ENCODE results near the gene CA11.
"Not testable (repeated sequence)": the region's sequence is repeated elsewhere in the genome, so short reads cannot be mapped to it uniquely, and the experiment has no call there.

CA11 gene

GRCh38 chr19:48633148-48634035 lies 12.6 kb downstream of the CA11 start:
- FAIRE-seq (no peak), DNase-seq (ENCODE audit: insufficient read length, low spot score) (no peak)

GRCh38 chr19:48632692-48633147 lies 13.3 kb downstream of the CA11 start:
- TF ChIP-seq POLR2A (IDR thresholded peaks at IDR 0.05; ENCODE audit: low read depth, low read length): no peak
- no peak for FAIRE-seq
- no peak for DNase-seq (ENCODE audit: insufficient read length, low spot score)

More at GRCh38 chr19:48633148-48634035, 12.6 kb downstream of the CA11 start:
- TF ChIP-seq POLR2A (IDR thresholded peaks at IDR 0.05; ENCODE audit: low read depth, low read length): no peak

- not testable (repeated sequence) for FAIRE-seq; DNase-seq (ENCODE audit: insufficient read length, low spot score)
These were observed 13.7 kb downstream of the CA11 start for GRCh38 chr19:48632286-48632685.

DNA sequence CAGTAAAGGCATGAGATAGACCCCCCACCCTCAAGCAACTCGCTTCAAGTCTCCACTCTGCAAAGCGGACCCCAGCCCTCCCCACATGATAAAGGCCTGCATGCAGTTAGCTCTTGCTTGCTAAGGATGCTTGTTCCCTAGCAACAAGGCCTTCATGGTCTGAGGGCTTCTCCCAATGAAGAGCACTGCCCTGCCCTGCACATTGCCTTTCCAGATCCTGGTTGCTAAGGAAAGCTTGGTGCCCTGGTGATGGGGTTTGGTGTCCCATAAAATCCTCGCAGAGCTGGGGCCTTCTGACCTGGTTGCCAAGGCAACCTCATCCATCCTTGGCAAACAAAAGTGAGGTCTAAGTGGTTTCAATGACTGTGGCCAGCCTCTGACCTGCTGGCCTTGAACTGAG lies 14.8 kb downstream of the CA11 start:
- no peak for FAIRE-seq
- DNase-seq (ENCODE audit: insufficient read length, low spot score): no peak
- no peak for TF ChIP-seq POLR2A (IDR thresholded peaks at IDR 0.05; ENCODE audit: low read depth, low read length)

DNA sequence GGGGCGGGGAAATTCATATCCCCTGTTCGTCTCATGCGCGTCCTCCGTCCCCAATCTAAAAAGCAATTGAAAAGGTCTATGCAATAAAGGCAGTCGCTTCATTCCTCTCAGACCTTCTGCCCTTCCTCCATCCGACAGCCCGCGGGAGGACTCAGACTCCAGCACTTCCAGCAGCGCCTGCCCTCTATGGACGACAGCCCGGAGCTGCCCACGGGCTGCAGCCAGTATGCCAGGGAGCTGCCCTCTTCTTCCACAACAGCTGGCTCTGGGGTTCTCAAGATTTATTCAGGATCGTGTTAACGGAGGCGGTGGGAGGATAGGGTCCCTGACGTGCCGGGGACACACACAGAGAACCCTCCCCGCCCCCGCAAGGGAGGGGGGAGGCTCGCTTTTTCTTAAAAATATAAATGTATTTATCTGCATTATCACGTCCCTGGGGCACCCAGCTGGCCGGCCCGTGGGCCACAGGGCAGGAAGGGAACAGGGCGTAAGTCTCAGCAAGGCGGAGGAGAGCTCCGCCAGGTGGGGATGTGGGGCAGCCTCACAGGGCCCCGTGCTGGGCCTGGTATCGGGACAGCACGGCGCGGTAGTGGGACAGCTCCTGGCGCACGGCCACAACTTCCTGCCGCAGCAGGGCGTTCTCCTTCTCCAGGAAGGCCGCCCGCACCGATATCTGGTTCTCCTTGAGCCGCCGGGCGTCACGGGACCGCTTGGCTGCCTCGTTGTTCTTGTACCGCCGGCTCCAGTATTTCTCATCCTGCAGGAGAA lies 15.5 kb downstream of the CA11 start:
- no peak for TF ChIP-seq POLR2A (IDR thresholded peaks at IDR 0.05; ENCODE audit: low read depth, low read length)
- FAIRE-seq: no peak
- DNase-seq (ENCODE audit: insufficient read length, low spot score): no peak

GRCh38 chr19:48629599-48630295 lies 16.2 kb downstream of the CA11 start:
- FAIRE-seq: no peak
- DNase-seq (ENCODE audit: insufficient read length, low spot score): no peak

GRCh38 chr19:48629297-48629598 lies 16.7 kb downstream of the CA11 start:
- DNase-seq (ENCODE audit: insufficient read length, low spot score): no peak
- no peak for TF ChIP-seq POLR2A (IDR thresholded peaks at IDR 0.05; ENCODE audit: low read depth, low read length)
- no peak for FAIRE-seq

More at GRCh38 chr19:48629599-48630295, 16.2 kb downstream of the CA11 start:
- TF ChIP-seq POLR2A (IDR thresholded peaks at IDR 0.05; ENCODE audit: low read depth, low read length): no peak

GRCh38 chr19:48628486-48629296 lies 17.3 kb downstream of the CA11 start:
- no peak for FAIRE-seq
- TF ChIP-seq POLR2A (IDR thresholded peaks at IDR 0.05; ENCODE audit: low read depth, low read length): no peak
- no peak for DNase-seq (ENCODE audit: insufficient read length, low spot score)

- TF ChIP-seq POLR2A (IDR thresholded peaks at IDR 0.05; ENCODE audit: low read depth, low read length): no peak
- FAIRE-seq (no peak), DNase-seq (ENCODE audit: insufficient read length, low spot score) (no peak)
These were observed 18.1 kb downstream of the CA11 start for GRCh38 chr19:48627865-48628314.

GRCh38 chr19:48627201-48627864 lies 18.7 kb downstream of the CA11 start:
- DNase-seq (ENCODE audit: insufficient read length, low spot score): no peak
- FAIRE-seq: no peak
- TF ChIP-seq POLR2A (IDR thresholded peaks at IDR 0.05; ENCODE audit: low read depth, low read length): no peak

DNA sequence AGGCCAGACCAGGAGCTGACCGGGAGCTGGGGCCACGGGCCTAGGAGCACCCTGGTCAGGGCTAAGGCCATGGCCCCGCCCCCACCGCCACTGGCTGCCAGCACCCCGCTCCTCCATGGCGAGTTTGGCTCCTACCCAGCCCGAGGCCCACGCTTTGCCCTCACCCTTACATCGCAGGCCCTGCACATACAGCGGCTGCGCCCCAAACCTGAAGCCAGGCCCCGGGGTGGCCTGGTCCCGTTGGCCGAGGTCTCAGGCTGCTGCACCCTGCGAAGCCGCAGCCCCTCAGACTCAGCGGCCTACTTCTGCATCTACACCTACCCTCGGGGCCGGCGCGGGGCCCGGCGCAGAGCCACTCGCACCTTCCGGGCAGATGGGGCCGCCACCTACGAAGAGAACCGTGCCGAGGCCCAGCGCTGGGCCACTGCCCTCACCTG lies 20.1 kb downstream of the CA11 start:
- no peak for DNase-seq (ENCODE audit: insufficient read length, low spot score)
- FAIRE-seq: no peak
- no peak for TF ChIP-seq POLR2A (IDR thresholded peaks at IDR 0.05; ENCODE audit: low read depth, low read length)

DNA sequence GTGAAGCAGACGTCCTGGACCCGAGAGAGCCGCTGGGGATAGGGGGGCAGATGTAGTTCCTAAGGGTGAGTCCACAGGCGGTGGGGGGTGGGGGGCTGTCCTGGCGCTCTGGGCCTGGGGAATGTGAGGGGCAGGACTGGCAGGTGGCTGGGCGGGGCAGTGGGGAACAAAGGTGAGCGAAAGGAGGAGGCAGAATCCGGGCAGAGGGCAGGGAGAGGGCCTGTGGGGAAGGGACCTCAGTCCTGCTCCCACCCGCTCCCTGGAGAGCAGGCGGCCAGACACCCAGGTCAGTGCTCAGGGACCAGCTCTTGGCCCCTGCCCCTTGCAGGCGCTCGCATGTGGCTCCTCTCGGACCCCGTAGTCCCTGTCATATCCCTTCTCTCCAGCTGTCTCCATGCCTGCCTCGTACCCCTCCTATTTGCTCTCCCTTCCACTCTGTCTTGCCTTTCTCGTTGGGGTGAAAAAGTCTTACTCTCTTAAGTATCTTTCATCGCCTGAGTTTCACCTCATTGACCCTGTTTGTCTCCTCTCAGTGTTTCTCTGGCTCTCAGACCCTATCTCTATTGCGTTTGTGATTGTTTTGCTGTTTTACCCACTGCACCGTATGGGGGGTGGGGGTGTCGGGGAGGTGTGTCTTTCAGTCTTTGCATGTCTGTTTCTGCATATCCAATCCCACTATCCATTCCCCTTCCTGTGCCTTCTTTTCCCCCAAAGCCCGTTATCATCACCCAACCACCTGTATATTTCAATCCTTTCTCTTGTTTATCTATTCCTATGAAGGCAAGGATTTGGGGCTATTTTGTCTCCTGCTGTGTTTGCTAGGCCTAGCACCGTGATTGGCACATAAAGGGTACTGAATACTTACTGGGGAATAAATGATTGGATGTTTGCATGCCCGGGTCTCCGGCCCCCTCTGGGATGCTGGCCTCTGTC lies 20.9 kb downstream of the CA11 start:
- FAIRE-seq: no peak
- DNase-seq (ENCODE audit: insufficient read length, low spot score): no peak
- TF ChIP-seq POLR2A (IDR thresholded peaks at IDR 0.05; ENCODE audit: low read depth, low read length): no peak
